Activated T-helper 17 cell treated with anti-CD3 and anti-CD28 coated beads, Interleukin-2, amount 50 U/mL, for 72 hours (primary cell): Measurements from ENCODE around the gene TAX1BP1. TPM values are rescaled to one million over a fixed set of nuclear protein-coding genes. Genes with fewer than 3 reads are reported as not detected.

Source experiments
- total RNA-seq, 2 donors: library from RNA; stranded (reverse); gene quantifications; one replicate each; pipeline ENCODE4 v1.2.3, GENCODE V29; 2022

Gene TAX1BP1
- total RNA-seq, 2 donors from 2014 or later: 100 to 151 TPM

Other genes starting within 250 kb of the TAX1BP1 start
- 10 to 100 TPM; 12.0 to 12.1 TPM for gene HIBADH, start 77.3 kb upstream of the TAX1BP1 start, total RNA-seq